VCaP (cell line): ENCODE results near the gene NR6A1.

Experiments used
- H3K27ac ChIP-seq: fragments of 450-650 bp; 2 replicates; pipeline ENCODE4 v1.5.1; 2017
- TF ChIP-seq, protein P1 (sequence below): fragments of 450-650 bp; conservative IDR thresholded peaks from 2 replicates; pipeline ENCODE4 v1.5.1; 2017; ENCODE audit warnings: mild to moderate bottlenecking, moderate library complexity

The NR6A1 gene

DNA sequence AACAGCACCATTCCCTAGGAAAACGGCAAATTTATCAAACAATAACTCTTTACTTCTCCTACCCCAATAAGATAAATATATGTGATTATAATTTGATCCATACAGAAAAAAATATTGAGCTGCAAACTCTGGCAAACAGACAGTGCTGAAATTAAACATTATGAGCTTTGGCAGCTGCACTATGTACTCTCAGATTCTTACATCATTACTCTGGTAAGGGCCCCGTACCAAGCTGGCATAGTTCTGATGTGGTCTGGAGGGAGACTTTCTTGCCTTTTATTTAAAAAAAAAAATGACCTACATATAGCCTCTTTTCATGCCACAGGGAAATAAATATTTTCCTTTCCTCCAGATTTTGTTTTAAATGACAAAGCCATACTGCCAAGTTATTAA is 95.0 kb downstream of the NR6A1 start:
- TF ChIP-seq, protein P1, sequence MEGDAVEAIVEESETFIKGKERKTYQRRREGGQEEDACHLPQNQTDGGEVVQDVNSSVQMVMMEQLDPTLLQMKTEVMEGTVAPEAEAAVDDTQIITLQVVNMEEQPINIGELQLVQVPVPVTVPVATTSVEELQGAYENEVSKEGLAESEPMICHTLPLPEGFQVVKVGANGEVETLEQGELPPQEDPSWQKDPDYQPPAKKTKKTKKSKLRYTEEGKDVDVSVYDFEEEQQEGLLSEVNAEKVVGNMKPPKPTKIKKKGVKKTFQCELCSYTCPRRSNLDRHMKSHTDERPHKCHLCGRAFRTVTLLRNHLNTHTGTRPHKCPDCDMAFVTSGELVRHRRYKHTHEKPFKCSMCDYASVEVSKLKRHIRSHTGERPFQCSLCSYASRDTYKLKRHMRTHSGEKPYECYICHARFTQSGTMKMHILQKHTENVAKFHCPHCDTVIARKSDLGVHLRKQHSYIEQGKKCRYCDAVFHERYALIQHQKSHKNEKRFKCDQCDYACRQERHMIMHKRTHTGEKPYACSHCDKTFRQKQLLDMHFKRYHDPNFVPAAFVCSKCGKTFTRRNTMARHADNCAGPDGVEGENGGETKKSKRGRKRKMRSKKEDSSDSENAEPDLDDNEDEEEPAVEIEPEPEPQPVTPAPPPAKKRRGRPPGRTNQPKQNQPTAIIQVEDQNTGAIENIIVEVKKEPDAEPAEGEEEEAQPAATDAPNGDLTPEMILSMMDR, result no peak
- H3K27ac ChIP-seq, result no peak overlapping the region; the same call in 1 of the 2 replicates

- TF ChIP-seq, protein P1, result no peak
- H3K27ac ChIP-seq, result no peak overlapping the region; the same call in 1 of the 2 replicates
These were observed 95.6 kb downstream of the NR6A1 start for GRCh38 chr9:124675261-124676158.

- H3K27ac ChIP-seq, result no peak overlapping the region
- TF ChIP-seq, protein P1, result no peak
These were observed 96.5 kb downstream of the NR6A1 start for GRCh38 chr9:124674651-124675050.

DNA sequence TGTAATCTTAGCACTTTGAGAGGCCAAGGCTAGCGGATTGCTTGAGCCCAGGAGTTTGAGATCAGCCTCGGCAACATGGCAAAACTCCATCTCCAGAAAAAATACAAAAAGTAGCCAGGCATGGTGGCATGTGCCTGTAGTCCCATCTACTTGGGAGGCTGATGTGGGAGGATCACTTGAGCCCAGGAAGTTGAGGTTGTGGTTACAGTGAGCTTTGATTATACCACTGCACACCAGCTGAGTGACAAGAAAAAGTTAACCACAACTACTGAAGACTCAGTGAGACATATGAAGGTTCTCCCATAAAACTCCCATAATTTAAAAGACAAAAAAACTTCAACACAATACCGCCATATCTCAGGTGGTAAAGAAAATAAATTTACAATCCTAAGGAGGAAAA is 98.0 kb downstream of the NR6A1 start:
- TF ChIP-seq, protein P1, result no peak
- no peak overlapping the region for H3K27ac ChIP-seq

GRCh38 chr9:124671861-124672260 is 99.2 kb downstream of the NR6A1 start:
- TF ChIP-seq, protein P1, result no peak
- H3K27ac ChIP-seq, result no peak overlapping the region

DNA sequence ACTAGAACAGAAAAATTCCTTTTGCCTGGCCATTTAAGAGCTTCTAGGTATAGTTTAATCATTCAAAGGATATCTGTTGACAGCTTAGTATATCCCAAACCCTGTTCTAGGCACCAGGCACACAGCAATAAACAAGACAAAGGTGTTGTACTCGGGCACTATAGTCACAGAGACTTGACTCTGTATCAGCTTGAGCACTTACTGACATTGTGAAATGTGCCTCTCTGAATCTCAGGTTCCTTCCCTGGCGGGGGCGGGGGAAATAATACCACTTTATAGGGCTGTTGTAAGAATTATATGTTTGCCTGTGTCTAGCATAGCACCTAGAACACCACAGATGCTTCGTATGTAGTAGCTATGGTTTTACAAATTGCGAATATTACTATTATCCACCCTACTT is 104.5 kb downstream of the NR6A1 start:
- TF ChIP-seq, protein P1, result no peak

GRCh38 chr9:124665391-124666058 is 105.6 kb downstream of the NR6A1 start:
- no peak overlapping the region for H3K27ac ChIP-seq
- TF ChIP-seq, protein P1, result no peak

More for the DNA sequence above, 104.5 kb downstream of the NR6A1 start:
- H3K27ac ChIP-seq, result no peak overlapping the region
